ENCODE data around the gene CLIP1. TPM values are rescaled to one million over a fixed set of nuclear protein-coding genes. Genes with fewer than 3 reads are reported as not detected.

CLIP1 gene
- polyA plus RNA-seq, 1 donor (not counting 4 experiments of a cell fraction or from before 2014, with no cell fraction given), result 54.0 TPM

DNA sequence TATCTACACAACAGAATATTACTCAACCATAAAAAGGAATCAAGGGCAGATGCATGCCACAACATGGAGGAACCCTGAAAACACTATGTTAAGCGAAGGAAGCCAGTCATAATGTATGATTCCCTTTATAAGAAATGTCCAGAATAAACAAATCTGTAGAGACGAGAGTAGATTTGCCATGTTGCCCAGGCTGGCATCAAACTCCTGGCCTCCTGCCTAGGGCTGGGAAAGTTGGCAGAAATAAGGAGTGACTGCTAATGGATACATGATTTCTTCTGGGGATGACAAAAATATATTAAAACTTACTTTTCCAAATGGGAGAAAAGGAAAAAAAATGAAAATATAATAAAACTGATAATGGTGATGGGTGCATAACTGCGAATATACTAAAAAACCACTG lies 10.9 kb downstream of the CLIP1 start:
- Histone ChIP-seq H3K9ac (ENCODE audit: control insufficient read depth, extremely low read depth, insufficient read depth, low read length) (no peak overlapping the region), H3K79me2 (ENCODE audit: control insufficient read depth, insufficient read depth, low read length) (peaks cover 75% of the 10 kb centered on the region), H3K4me3 (ENCODE audit: control insufficient read depth in 2 of 3, extremely low read depth in 1 of 3, insufficient read depth in 2 of 3, low read depth in 1 of 3, low read length in 3 of 3) (no peak overlapping the region), H3K27me3 (ENCODE audit: control insufficient read depth, extremely low read depth, insufficient read depth, low read length) (no peaks in the 10 kb centered on the region), H3K27ac (ENCODE audit: control insufficient read depth, insufficient read depth, low read length) (no peak overlapping the region), H3K9me1 (ENCODE audit: control insufficient read depth, extremely low read depth, insufficient read depth, low read length) (no peaks in the 10 kb centered on the region), H3K4me1 (ENCODE audit: control insufficient read depth, extremely low read depth, insufficient read depth, low read length) (peaks cover 8% of the 10 kb centered on the region), H3K9me3 (ENCODE audit: control insufficient read depth, low read depth, low read length) (no peaks in the 10 kb centered on the region), H2AFZ (ENCODE audit: control insufficient read depth, low read length) (no peak overlapping the region), H3K4me2 (ENCODE audit: control insufficient read depth, extremely low read depth, insufficient read depth, low read depth, low read length) (no peak overlapping the region), H4K20me1 (ENCODE audit: control insufficient read depth, extremely low read depth, insufficient read depth, low read length) (no peaks in the 10 kb centered on the region), H3K36me3 (ENCODE audit: control insufficient read depth in 2 of 2, extremely low read depth in 1 of 2, insufficient read depth in 2 of 2, low read length in 2 of 2) (no peaks in the 10 kb centered on the region)
- TF ChIP-seq EZH2 (IDR thresholded peaks at IDR 0.05; ENCODE audit: low read length), result no peak
- TF ChIP-seq, protein P1, sequence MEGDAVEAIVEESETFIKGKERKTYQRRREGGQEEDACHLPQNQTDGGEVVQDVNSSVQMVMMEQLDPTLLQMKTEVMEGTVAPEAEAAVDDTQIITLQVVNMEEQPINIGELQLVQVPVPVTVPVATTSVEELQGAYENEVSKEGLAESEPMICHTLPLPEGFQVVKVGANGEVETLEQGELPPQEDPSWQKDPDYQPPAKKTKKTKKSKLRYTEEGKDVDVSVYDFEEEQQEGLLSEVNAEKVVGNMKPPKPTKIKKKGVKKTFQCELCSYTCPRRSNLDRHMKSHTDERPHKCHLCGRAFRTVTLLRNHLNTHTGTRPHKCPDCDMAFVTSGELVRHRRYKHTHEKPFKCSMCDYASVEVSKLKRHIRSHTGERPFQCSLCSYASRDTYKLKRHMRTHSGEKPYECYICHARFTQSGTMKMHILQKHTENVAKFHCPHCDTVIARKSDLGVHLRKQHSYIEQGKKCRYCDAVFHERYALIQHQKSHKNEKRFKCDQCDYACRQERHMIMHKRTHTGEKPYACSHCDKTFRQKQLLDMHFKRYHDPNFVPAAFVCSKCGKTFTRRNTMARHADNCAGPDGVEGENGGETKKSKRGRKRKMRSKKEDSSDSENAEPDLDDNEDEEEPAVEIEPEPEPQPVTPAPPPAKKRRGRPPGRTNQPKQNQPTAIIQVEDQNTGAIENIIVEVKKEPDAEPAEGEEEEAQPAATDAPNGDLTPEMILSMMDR (optimal IDR thresholded peaks at IDR 0.05 in 1 of 3, IDR thresholded peaks at IDR 0.05 in 1 of 3, conservative IDR thresholded peaks at IDR 0.05 in 1 of 3; ENCODE audit: extremely low read depth in 1 of 3, insufficient read depth in 2 of 3, low read length in 3 of 3), result no peak
- no peak for FAIRE-seq
- DNase-seq (ENCODE audit: low read depth, low spot score), result no peak
- dilution Hi-C loops (cut with MboI; ENCODE audit: extremely low pct_ligation_motif_present, low sequenced_read_pairs), result no loop called here

DNA sequence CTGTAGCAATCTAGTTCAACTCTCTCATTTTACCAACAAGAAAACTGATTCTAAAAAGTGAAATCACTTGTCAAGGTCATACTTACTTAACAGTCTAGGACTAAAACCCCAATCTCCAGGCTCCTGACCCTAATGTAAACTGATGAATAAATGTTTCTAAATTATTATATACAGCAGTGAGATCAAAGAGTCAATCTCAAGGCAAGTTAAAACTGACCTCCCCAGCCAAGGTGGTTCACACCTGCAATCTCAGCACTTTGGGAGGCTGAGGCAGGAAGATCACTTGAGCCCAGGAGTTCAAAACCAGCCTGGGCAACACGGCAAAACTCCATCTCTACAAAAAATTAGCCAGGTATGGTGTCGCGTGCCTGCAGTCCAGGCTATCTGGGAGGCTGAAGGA lies 15.3 kb downstream of the CLIP1 start:
- peaks cover 13% of the 10 kb centered on the region for H3K4me1 ChIP-seq (ENCODE audit: control insufficient read depth, extremely low read depth, insufficient read depth, low read length)
- FAIRE-seq, result no peak
- no peak for DNase-seq (ENCODE audit: low read depth, low spot score)
- dilution Hi-C loops (cut with MboI; ENCODE audit: extremely low pct_ligation_motif_present, low sequenced_read_pairs), result no loop called here
- no peak overlapping the region for H3K4me3 ChIP-seq (ENCODE audit: control insufficient read depth in 2 of 3, extremely low read depth in 1 of 3, insufficient read depth in 2 of 3, low read depth in 1 of 3, low read length in 3 of 3)
- no peaks in the 10 kb centered on the region for H3K27me3 ChIP-seq (ENCODE audit: control insufficient read depth, extremely low read depth, insufficient read depth, low read length)
- H2AFZ ChIP-seq (ENCODE audit: control insufficient read depth, low read length), result no peak overlapping the region
- TF ChIP-seq EZH2 (IDR thresholded peaks at IDR 0.05; ENCODE audit: low read length), result no peak
- TF ChIP-seq, protein P1 (optimal IDR thresholded peaks at IDR 0.05 in 1 of 3, IDR thresholded peaks at IDR 0.05 in 1 of 3, conservative IDR thresholded peaks at IDR 0.05 in 1 of 3; ENCODE audit: extremely low read depth in 1 of 3, insufficient read depth in 2 of 3, low read length in 3 of 3), result no peak
- peaks cover 2% of the 10 kb centered on the region for H3K9me1 ChIP-seq (ENCODE audit: control insufficient read depth, extremely low read depth, insufficient read depth, low read length)
- H3K9ac ChIP-seq (ENCODE audit: control insufficient read depth, extremely low read depth, insufficient read depth, low read length), result no peak overlapping the region
- H3K27ac ChIP-seq (ENCODE audit: control insufficient read depth, insufficient read depth, low read length), result peak overlapping the region; percentile 58
- H3K4me2 ChIP-seq (ENCODE audit: control insufficient read depth, extremely low read depth, insufficient read depth, low read depth, low read length), result no peak overlapping the region
- no peaks in the 10 kb centered on the region for H4K20me1 ChIP-seq (ENCODE audit: control insufficient read depth, extremely low read depth, insufficient read depth, low read length)
- H3K9me3 ChIP-seq (ENCODE audit: control insufficient read depth, low read depth, low read length), result no peaks in the 10 kb centered on the region
- peaks cover 3 to 4% of the 10 kb centered on the region in 2 experiments for H3K36me3 ChIP-seq (ENCODE audit: control insufficient read depth in 2 of 2, extremely low read depth in 1 of 2, insufficient read depth in 2 of 2, low read length in 2 of 2)
- peaks cover 63% of the 10 kb centered on the region for H3K79me2 ChIP-seq (ENCODE audit: control insufficient read depth, insufficient read depth, low read length)
